OCI-LY3 (cell line): ENCODE data around the gene OPN5.

Source experiments
- EZH2phosphoT487 ChIP-seq: fragments of 200-600 bp; shearing (Covaris generic); IDR thresholded peaks from 2 replicates; pipeline ENCODE4 v1.6.1; 2018; ENCODE audit warnings: antibody characterized with exemption, mixed run types, low read depth
- TF ChIP-seq, protein P1 (sequence below): fragments of 200-600, 300-600 bp; sonication (generic); IDR thresholded peaks from 2 replicates; pipeline ENCODE4 v1.5.1; 2014; ENCODE audit warnings: antibody characterized with exemption, low read length, low read depth

DNA sequence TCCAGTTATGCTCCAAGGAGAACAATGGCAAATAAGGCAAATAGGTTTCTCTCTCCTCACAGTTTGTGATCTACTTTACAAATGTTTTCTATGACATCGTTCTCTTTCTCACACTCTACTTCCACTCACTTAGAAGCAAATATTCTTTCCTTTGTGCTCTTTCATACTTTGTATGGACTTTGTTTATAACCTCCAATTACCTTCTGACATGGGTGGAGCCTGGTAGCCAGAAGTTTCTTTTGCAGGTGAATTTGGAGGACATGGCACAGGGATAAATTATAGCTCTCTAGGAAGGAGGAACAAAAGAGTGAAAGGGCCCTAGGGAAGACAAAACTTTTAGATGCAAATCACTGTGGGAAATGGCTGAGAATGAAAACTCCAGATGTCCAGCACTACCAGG is 69.3 kb downstream of the OPN5 start:
- TF ChIP-seq, protein P1, sequence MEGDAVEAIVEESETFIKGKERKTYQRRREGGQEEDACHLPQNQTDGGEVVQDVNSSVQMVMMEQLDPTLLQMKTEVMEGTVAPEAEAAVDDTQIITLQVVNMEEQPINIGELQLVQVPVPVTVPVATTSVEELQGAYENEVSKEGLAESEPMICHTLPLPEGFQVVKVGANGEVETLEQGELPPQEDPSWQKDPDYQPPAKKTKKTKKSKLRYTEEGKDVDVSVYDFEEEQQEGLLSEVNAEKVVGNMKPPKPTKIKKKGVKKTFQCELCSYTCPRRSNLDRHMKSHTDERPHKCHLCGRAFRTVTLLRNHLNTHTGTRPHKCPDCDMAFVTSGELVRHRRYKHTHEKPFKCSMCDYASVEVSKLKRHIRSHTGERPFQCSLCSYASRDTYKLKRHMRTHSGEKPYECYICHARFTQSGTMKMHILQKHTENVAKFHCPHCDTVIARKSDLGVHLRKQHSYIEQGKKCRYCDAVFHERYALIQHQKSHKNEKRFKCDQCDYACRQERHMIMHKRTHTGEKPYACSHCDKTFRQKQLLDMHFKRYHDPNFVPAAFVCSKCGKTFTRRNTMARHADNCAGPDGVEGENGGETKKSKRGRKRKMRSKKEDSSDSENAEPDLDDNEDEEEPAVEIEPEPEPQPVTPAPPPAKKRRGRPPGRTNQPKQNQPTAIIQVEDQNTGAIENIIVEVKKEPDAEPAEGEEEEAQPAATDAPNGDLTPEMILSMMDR = no peak
- TF ChIP-seq EZH2phosphoT487 = no peak
